Renal cortex interstitium (tissue), 11 donors: ENCODE measurements around the gene HOXA11. TPM values are rescaled to one million over a fixed set of nuclear protein-coding genes. Genes with fewer than 3 reads are reported as not detected.

Experiments
- DNase-seq, 11 donors: peaks; one replicate each; pipeline ENCODE4 v3.0.0-alpha.2; 2013; ENCODE audit warnings: low read depth in 9 of 11, low spot score in 4 of 11; ENCODE audit errors: extremely low read depth in 1 of 11
- polyA plus RNA-seq, 3 donors: library from polyadenylated mRNA; unstranded; fragments of 120-200 nt; gene quantifications; one replicate each; pipeline ENCODE4 v1.2.1, GENCODE V29; 2013; ENCODE audit not compliant: insufficient read length in 3 of 3

The HOXA11 gene
- polyA plus RNA-seq, 3 donors, result 35.9 to 44.0 (median 37.0) TPM

DNA sequence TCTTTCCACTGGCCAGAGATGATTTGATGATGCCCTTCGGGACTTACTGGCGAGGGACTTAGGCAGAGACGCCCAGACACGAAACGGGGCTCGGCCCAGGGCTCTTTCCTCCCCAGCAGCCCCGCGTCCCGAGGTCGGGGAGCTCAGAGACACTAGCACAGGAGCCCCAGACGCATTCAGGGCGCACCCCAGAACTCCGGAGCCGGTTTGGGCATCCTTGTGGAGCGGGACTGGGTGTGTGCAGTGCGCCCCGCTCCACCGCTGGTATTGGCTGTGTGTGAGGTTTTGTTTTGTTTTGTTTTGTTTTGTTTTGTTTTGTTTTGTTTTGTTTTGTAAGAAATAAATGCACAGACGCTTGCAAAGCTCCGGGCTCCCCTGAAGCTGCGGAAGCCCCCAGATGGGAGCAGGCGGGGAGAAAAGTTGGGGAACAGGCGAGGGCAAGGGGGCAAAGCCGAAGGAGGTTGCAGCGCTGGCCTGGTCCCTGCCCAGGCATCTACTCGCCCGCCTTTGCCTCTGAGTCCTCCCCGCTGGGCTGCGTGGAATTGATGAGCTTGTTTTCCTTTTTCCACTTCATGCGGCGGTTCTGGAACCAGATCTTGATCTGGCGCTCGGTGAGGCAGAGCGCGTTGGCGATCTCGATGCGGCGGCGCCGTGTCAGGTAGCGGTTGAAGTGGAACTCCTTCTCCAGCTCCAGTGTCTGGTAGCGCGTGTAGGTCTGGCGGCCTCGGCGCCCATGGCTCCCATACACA is 39.7 kb downstream of the HOXA11 start:
- no peak for DNase-seq

DNA sequence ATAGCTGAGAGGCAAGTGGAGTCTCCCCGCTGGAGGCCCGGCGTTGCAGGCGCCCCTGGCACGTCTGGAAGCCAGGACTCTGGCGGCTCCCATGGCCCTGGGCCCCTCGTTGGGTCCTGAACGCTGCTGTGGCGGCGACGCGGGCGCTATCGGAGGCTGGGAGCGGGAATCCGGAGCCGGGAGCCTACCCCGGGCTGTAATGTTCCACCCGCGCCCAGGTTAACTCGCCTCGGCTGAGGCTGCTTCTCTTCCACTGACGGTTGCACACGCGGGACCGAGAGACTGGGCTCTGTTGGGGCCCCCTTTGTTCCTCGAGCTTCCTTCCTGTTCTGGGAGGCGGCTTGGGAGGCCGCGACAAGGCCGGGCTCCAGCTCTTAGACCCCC is 40.3 kb downstream of the HOXA11 start:
- DNase-seq, result no peak

DNA sequence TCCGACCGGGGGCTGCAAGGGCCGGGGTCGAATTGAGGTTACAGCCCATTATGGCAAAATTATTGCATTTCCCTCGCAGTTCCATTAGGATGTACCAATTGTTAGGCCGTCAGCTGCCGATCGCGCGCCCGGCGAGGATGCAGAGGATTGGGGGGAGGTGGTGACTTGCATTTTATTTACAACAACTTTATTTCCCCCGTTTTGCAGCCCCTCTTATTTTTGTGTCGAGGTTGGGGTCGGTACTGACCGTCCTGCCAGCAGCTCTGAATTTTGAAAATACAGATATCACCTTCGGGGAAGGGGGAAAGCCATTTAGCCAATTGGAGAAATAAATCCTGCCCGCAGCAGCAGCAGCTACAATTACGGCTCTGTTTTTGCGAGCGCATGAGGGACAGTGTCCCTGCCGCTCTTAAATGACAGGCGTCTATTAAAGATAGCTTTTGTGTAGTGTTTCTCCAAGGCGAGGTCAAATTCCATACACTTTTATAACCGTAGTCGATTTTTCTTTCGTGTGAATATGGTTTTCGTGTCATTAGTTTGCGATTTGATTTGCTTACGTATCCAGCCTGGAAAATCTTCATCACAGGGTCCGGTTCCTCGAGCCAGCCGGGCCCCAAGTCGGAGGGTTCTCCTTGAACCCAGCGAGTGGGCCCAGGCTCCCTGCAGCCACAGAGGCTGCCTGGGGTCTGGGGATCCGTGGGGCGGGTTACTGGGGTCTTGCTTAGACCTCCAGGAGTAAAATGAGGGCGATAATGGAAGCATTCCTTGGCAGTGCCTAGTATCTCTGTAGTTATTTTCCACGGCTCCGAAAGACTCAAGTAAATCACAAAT is 40.9 kb downstream of the HOXA11 start:
- DNase-seq, result no peak

DNA sequence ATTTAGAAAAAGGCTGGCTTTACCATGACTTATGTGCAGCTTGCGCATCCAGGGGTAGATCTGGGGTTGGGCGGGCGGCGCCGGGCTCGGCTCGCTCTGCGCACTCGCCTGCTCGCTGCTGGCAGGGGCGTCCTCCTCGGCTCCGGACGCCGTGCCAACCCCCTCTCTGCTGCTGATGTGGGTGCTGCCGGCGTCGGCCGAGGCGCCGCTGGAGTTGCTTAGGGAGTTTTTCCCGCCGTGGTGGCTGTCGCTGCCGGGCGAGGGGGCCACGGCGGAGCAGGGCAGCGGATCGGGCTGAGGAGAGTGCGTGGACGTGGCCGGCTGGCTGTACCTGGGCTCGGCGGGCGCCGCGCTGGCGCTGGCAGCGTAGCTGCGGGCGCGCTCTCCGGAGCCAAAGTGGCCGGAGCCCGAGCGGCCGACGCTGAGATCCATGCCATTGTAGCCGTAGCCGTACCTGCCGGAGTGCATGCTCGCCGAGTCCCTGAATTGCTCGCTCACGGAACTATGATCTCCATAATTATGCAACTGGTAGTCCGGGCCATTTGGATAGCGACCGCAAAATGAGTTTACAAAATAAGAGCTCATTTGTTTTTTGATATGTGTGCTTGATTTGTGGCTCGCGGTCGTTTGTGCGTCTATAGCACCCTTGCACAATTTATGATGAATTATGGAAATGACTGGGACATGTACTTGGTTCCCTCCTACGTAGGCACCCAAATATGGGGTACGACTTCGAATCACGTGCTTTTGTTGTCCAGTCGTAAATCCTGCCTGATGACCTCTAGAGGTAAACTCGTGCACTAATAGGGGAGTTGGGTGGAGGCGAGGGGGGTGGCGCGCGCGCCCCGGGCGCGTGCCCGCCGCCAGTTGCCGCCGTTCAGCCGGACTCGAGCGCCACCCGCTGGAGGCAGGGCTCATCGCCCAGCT is 41.7 kb downstream of the HOXA11 start, which contains the start of gene HOXA5:
Gene HOXA5, minus strand, starts transcription at position 659 of the 927 bp plus-strand sequence. Its CDS starts 74 bp downstream, at position 585.
- DNase-seq, result peak in 8 of 11 donors; percentile 85 to 92 (median 88)

DNA sequence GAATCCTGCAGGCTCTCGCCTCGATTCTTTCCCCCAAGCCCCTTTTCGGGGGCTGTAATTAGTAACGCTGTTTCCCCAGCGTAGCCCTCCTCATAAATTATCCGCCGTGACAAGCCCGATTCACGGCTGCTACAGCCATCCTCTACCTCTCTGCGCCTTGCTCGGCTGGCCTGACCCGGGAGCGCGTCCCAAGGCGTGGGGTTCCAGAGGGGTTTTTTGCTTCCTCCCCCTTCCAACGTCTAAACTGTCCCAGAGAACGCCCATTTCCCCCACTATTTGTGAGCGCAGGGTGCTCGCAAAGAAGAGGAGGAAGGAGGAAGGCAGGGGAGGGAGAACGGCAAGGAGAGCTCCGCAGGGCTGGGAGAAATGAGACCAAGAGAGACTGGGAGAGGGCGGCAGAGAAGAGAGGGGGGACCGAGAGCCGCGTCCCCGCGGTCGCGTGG is 42.4 kb downstream of the HOXA11 start:
- no peak for DNase-seq

DNA sequence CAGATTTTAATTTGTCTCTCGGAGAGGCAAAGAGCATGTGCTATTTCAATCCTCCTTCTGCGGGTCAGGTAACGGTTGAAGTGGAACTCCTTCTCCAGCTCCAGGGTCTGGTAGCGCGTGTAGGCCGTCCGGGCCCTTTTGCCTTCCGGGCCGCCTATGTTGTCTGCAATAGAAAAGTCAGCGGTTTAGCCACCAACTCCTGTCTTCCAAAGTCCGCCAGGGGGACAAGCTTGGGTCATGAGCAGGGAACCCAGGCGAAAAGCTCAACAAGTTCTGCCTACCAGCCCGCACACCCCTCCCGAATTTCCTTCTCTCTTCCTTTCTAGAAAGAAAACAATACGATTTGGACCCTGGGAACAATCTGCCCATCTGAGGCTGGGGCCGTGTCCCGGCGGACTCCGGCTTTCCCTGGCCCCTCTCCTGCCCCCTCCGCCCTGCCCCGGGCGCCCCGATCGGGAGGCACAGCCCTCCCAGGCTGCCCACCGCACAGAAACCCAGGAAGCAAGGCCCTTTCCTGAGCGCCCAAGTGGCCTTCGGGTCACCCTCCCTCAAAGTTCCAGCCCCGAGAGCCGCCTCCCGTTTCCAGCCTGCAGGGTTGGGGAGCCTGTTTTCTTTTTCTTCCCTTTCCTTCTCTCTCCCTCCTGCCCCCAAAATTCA is 43.0 kb downstream of the HOXA11 start:
- DNase-seq, result no peak

DNA sequence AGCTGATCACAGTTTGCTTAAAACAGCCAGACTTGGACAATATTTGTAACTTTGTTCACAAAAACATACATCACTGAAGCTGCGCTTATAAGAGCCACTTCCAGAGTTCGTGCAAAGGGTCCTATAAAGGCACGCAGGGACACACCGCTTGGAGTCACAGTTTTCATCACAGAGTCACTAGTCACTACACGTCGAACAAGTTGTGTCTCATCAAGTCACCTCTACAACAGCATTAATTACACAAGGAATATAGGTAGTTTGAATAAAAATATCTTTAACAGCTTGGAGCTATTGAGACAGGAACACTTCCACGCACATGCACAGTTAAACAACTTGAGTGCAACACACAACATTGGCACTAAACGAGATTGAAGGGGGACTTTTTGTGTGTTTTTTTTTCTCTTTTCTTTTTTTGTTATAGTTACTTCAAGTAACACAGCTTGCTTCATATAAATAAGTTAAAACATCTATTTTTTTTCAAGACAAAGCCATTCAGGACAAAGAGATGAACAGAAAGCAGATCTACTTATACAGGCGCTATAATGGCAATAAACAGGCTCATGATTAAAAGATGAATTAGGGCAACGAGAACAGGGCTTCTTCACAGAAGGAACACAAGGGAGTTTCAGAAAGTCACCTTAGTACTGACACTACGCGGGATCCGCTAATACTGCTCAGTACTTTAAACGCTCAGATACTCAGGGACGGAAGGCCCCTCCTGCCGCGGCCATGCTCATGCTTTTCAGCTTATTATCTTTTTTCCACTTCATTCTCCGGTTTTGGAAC is 43.7 kb downstream of the HOXA11 start:
- no peak for DNase-seq

DNA sequence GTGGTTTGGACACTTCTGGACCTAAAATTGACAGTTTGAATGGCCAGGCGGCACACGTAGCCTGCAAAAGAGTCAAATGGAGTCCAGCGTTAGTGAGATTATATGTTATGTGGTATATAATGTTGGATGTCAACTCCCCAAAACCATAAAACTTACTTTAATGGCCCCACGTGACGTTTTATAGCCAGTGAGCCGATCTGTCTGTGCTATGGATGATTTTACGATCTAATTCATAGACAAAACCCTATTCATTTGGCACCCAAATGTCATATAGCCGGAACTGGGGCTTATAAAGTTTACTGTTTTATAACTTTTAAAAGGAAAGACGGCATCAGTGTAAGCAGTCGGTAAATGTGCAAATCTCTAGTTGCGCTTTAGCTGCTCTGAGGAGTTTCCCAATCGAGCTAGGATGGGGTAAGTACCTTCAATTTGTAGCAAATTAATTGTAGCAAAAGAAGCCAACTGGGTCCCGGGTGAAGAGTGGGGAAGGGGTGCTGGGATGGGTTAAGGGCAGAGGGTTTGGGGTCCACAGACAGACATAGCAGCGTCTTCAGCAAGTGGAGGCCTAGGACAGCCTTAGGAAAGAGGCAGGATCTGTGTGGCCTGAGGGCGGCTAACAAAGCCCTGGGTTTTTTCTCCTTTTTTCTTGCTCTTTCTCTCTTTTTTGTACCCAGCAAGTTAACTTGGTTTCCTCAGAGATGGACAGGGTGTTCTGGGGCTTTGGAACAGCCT is 44.7 kb downstream of the HOXA11 start:
- DNase-seq, result no peak

DNA sequence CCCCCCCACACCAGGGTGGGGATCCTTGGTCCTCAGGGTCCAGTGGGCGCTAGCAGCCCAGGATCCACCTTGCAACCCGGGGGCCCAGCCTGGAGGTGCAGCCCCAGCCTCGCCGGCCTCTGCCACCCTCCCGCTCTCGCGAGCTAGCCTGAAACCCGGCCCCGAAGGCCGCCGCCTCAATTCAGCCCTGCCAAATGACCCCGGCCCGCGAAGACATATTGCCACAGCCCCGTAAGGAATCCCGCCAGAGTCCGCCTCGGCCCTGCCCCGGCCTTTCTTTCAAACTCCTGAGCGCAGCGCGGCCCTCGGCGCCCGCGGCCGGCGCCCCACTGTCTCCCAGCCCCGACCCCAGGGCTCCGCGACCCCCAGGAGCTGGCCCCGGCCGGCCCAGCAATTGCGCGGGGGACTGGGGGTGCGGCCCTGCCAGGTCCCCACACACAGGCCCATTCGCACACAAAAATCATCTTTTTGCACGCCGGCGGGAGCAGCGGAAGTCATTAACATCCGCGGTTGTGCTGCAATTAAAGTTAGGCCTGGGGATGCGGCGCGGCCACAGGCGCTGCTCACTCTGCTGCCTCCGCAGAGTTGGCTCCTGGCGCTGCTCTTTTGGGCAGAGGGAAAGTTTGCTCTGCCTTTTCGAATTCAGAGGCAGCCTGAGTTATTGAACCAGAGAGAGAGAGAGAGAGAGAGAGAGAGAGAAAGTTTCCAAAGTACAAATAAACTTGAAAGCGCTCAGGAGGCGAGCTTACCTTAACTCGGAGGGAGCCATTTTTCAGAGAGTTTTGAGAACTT is 45.5 kb downstream of the HOXA11 start:
- DNase-seq, result no peak

DNA sequence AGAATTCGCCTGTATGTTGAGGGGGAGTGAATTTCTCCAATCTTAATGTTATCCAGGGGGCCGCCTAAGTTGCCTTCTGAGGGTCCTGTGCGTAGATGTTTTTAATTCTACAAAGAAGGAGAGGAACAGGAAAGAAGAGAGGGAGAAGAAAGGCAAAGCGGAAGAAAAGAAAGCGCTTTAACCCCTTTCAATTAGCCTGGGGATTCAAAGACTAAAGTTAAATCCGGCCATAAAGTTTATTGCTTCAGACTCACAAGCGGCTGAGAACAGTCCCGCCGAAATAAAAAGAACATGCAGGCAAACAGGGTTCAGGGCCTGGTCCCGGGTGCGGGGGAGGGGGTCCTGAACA is 46.1 kb downstream of the HOXA11 start:
- no peak for DNase-seq

DNA sequence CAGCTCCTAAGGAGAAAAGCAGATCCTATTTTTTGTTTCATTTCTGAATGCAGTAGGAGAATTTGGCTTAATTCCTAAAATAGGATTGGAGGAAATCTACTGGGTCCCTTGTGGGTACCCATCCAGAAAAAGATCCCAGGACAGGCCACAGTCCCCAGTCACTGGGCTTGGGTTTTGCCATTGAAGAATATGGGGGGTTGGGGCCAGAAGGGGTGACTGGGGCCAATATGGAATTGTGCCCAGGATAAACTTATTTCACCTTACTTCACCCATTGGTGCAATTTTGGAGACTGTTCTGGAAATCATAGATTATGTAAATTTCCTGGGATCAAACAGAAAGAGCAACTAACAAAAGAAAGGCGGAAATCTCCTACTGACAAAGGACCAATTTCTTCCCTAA is 46.6 kb downstream of the HOXA11 start:
- no peak for DNase-seq

DNA sequence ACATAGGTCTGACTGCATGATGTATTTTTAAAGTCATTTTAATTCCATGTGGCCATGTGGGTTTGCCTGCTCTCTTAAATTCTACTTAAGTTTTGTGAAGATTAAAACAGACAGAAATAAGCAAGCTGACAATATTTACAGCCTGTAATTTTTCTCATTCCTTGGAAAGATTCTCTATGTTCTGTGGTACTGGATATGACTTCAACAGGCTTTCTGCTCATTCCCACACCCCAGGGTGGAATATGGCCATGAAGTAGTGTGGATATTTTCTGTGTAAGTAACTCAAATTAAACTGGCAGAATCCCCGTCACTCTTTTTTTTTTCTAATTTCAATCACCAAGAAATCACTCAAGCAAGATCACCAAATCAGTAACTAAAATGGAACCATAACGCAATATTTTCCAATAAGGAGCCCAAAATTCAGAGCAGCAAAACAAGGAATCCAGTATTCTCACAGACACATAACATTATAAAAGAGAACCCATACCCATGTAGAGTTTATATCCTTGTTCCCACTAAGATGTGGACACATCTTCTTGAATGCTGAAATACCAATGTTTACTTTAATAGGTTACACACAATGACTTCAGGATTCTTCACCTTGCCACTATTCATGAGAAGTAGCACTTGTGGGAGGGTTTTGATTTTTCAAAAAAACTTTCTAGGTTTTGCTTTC is 47.3 kb downstream of the HOXA11 start:
- no peak for DNase-seq

DNA sequence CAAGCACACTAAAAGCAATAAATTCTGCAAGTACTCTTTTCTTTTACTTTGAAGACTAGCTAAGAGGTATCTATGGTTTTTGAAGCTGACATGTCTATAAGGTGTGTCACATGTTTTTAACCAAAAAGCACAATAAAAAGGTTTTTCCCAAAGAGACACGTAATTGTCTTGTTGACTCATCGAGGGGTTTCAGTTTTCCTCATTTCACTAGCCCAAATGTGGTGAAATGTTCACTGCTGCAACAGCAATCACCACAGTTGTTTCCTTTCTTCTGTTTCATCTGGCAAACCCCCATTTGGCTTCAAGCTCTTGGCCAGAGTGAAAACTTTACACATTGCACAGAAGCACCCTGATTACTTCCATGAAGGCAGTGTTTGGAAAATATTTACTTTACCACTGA is 50.6 kb downstream of the HOXA11 start:
- DNase-seq, result no peak

DNA sequence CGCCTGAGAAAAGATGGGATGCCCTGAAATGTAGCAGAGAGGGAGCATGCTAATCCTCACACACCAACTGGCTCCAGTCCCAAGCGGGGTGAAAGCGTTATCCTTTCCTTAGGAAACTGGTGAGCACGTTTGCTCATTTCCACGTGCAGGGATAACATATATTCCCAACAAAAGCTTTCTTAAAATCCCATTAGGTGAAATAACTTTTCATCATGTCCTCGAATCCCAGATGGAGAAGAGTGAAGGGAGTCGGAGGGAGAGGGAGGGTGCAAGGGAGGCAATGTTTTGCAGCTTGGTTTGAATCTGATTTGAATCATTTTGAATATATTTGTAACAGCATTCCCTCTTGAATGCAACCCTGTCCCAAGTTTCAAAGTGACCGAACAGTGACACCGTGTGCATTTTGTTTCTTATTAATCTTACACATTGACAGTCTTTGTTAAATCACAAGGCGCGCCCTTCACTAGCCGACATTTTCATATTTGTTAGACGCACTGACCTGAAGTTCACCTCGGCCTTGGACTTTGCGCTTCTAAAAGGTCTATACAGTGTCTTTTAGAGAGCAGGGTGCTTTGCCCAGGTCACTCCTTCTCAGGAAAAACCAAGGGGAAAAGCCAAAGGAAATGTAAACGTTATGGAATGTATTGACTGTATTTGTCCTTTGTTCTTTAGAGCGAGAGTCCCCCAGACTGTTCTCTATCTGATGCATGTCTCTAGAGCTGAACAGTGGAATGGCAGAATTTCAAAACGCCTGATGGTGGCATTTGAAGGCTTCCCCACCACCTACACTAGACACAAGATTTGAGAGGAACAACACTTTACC is 51.4 kb downstream of the HOXA11 start:
- DNase-seq, result no peak

DNA sequence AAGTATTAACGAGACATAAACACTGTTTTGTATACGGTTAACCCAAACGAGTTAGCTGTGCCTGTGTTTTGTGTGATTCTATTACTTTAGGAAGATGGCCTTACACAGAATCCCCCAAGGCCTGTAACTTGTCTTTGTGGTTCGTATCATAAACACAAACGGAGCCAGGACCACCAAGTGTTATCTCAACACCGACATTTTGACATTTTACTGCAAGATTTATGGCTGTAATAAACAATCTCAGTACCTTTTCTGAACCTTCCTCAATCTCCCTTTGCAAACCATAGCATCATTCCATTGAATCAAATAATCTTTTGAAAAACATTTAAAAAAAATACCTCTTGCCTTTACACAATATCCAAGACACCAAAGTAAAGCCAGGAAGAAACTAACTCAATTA is 52.1 kb downstream of the HOXA11 start:
- no peak for DNase-seq
